OCI-LY1 (cell line): Measurements from ENCODE around the gene SLC30A5.
A peak's percentile ranks its signal among the peaks of the same experiment; 100 is the strongest.
"Not testable (repeated sequence)": the region's sequence is repeated elsewhere in the genome, so short reads cannot be mapped to it uniquely, and the experiment has no call there.

ENCODE experiments used
- H2AFZ ChIP-seq: fragments of 200-600 bp; sonication (generic), shearing (Covaris generic); 2 replicates; pipeline ENCODE4 v1.6.0; 2014; ENCODE audit warnings: antibody characterized with exemption, mild to moderate bottlenecking, low read length
- H3F3A ChIP-seq: fragments of 200-600 bp; sonication (generic), shearing (Covaris generic); 2 replicates; pipeline ENCODE4 v1.6.0; 2014; ENCODE audit warnings: mild to moderate bottlenecking, antibody characterized with exemption, low read length, moderate library complexity; ENCODE audit not compliant: insufficient read depth
- H3K27ac ChIP-seq: fragments of 200-600 bp; sonication (generic); 2 replicates; pipeline ENCODE4 v1.5.1; 2014; ENCODE audit warnings: low read length, mixed run types, mild to moderate bottlenecking, low read depth; ENCODE audit not compliant: poor library complexity, severe bottlenecking
- H3K27me3 ChIP-seq: fragments of 200-600 bp; sonication (generic); 2 replicates; pipeline ENCODE4 v1.6.0; 2014; ENCODE audit warnings: antibody characterized with exemption, mild to moderate bottlenecking, low read length, moderate library complexity; ENCODE audit not compliant: insufficient read depth
- H3K36me3 ChIP-seq: fragments of 200-600 bp; sonication (generic); 2 replicates; pipeline ENCODE4 v1.6.1; 2014; ENCODE audit warnings: mild to moderate bottlenecking, antibody characterized with exemption, low read length, moderate library complexity, mixed read lengths; ENCODE audit not compliant: insufficient read depth
- H3K4me1 ChIP-seq: fragments of 200-600 bp; sonication (generic); 2 replicates; pipeline ENCODE4 v1.5.1; 2014; ENCODE audit warnings: mild to moderate bottlenecking, low read length, moderate library complexity; ENCODE audit not compliant: insufficient read depth, severe bottlenecking
- H3K4me2 ChIP-seq: fragments of 200-600 bp; sonication (generic), shearing (Covaris generic); 2 replicates; pipeline ENCODE4 v1.6.1; 2014; ENCODE audit warnings: low read length
- H3K4me3 ChIP-seq: fragments of 200-600 bp; sonication (generic); 2 replicates; pipeline ENCODE4 v1.5.1; 2014; ENCODE audit warnings: low read length, low read depth, mild to moderate bottlenecking, mixed read lengths; ENCODE audit not compliant: poor library complexity, severe bottlenecking
- H3K79me2 ChIP-seq: fragments of 200-600 bp; shearing (Covaris generic); 2 replicates; pipeline ENCODE4 v1.6.1; 2016; ENCODE audit warnings: mixed run types, low read length, mixed read lengths; ENCODE audit not compliant: insufficient read depth
- H3K9ac ChIP-seq: fragments of 200-600 bp; sonication (generic), shearing (Covaris generic); 2 replicates; pipeline ENCODE4 v1.6.1; 2014; ENCODE audit warnings: mild to moderate bottlenecking, low read length, mixed read lengths
- H3K9me2 ChIP-seq: fragments of 200-600 bp; sonication (generic), shearing (Covaris generic); 2 replicates; pipeline ENCODE4 v1.6.1; 2014; ENCODE audit warnings: low read depth, mild to moderate bottlenecking, low read length, mixed read lengths
- H3K9me3 ChIP-seq: fragments of 200-600 bp; shearing (Covaris generic); 2 replicates; pipeline ENCODE4 v1.6.1; 2014; ENCODE audit warnings: low read length, mixed read lengths
- H4K20me1 ChIP-seq: fragments of 200-600 bp; sonication (generic), shearing (Covaris generic); 2 replicates; pipeline ENCODE4 v1.6.0; 2016; ENCODE audit warnings: mild to moderate bottlenecking, low read length; ENCODE audit not compliant: insufficient read depth
- CTCF ChIP-seq: fragments of 200-600 bp; sonication (generic), shearing (Covaris generic); IDR thresholded peaks from 2 replicates; pipeline ENCODE4 v1.5.1; 2017; ENCODE audit warnings: mild to moderate bottlenecking, antibody characterized with exemption, low read length, moderate library complexity, mixed read lengths
- EZH2 ChIP-seq: fragments of 200-600 bp; sonication (generic), shearing (Covaris generic); IDR thresholded peaks from 2 replicates; pipeline ENCODE4 v1.8.0; 2017; ENCODE audit warnings: borderline replicate concordance, mixed run types, mild to moderate bottlenecking, antibody characterized with exemption, low read length, moderate library complexity, mixed read lengths

SLC30A5 gene

DNA sequence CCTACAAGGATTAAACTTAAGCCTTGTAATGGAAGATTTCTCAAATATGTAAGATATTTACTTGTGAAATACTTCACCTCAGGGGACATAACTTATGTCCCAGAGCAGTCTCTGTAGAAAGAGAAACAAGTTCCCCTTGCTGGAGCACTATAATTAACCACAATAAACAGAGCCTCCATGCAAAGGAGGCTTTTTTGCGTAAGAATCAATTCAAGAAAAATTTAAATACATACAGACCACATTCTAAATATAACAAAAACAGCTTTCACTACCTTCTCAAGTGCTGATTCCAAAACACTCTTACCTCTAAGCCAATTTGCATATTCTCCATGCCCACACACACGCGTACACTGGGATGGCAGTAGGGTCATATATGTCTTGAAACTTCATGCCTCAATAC, 42.5 kb downstream of the SLC30A5 start:
- no peaks in the 10 kb centered on the region for H3K27me3 ChIP-seq
- H3F3A ChIP-seq, result peaks cover 5% of the 10 kb centered on the region; the same call in 1 of the 2 replicates
- no peaks in the 10 kb centered on the region for H3K79me2 ChIP-seq
- peaks cover 6% of the 10 kb centered on the region; the same call in 1 of the 2 replicates for H3K9me3 ChIP-seq
- peak overlapping the region; percentile 86 for H3K27ac ChIP-seq
- peaks cover 18% of the 10 kb centered on the region for H3K4me1 ChIP-seq
- no peak overlapping the region for H2AFZ ChIP-seq
- TF ChIP-seq EZH2, result no peak
- no peak overlapping the region for H3K4me3 ChIP-seq
- no peaks in the 10 kb centered on the region for H3K9me2 ChIP-seq
- H3K36me3 ChIP-seq, result peaks cover 8% of the 10 kb centered on the region; the same call in 1 of the 2 replicates
- no peaks in the 10 kb centered on the region for H4K20me1 ChIP-seq
- peak overlapping the region; percentile 41 for H3K4me2 ChIP-seq
- peak overlapping the region; percentile 22; the same call in 1 of the 2 replicates for H3K9ac ChIP-seq

DNA sequence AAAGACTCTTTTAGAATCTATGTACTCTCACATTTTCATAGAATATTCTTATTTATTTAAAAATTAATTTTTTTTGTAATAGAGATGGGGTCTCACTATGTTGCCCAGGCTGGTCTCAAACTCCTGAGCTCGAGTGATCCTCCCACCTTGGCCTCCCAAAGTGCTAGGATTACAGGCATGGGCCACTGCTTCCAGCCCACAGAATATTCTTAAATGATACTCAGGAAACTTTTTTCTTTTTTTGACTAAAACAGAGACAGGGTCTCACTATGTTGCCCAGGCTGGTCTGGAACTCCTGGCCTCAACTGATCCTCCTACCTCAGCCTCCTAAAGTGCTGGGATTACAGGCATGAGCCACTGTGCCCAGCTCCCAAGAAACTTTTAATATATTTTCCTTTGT, 43.4 kb downstream of the SLC30A5 start:
- not testable (repeated sequence) for H3F3A ChIP-seq, H4K20me1 ChIP-seq, H3K9me3 ChIP-seq, H3K4me2 ChIP-seq, H2AFZ ChIP-seq, H3K9me2 ChIP-seq, H3K4me3 ChIP-seq, H3K27ac ChIP-seq, H3K27me3 ChIP-seq, H3K9ac ChIP-seq, H3K36me3 ChIP-seq, H3K79me2 ChIP-seq
- peaks cover 18% of the 10 kb centered on the region for H3K4me1 ChIP-seq

DNA sequence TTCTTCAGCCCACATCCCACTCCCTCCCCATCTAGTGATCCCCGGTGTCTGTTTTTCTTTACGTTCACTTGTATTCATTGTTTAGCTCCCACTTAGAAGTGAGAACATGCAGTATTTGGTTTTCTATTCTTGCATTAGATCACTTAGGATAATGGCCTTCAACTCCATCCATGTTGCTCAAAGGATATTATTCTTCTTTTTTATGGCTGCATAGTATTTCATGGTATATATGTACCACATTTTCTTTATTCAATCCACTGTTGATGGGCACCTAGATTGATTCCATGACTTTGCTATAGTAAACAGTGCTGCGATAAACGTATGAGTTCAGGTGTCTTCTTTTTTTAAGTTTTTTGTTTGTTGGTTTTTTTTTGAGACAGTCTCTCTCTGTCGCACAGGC, 44.0 kb downstream of the SLC30A5 start:
- Histone ChIP-seq H2AFZ (no peak overlapping the region), H4K20me1 (no peaks in the 10 kb centered on the region), H3K4me1 (peaks cover 18% of the 10 kb centered on the region), H3K9me3 (peaks cover 6% of the 10 kb centered on the region; the same call in 1 of the 2 replicates), H3K4me2 (no peak overlapping the region), H3K4me3 (no peak overlapping the region), H3K27ac (no peak overlapping the region), H3K36me3 (peaks cover 8% of the 10 kb centered on the region; the same call in 1 of the 2 replicates), H3K27me3 (no peaks in the 10 kb centered on the region), H3F3A (peaks cover 5% of the 10 kb centered on the region; the same call in 1 of the 2 replicates), H3K9me2 (no peaks in the 10 kb centered on the region), H3K9ac (no peak overlapping the region), H3K79me2 (no peaks in the 10 kb centered on the region)
- TF ChIP-seq EZH2 (no peak), CTCF (no peak)

DNA sequence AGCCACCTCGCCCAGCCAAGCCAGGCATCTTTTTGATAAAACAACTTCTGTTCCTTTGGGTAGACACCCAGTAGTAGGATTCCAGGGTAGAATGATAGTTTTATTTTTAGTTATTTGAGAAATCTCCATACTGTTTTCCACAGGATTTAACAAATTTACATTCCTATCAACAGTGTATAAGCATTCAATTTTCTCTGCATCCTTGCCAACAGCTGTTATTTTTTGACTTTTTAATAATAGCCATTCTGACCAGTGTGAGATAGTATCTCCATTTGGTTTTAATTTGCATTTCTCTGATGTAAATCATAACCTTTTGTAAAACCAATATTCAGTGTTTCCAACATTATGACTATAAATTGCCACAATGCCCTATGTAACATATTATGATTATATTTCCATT, 45.0 kb downstream of the SLC30A5 start:
- H3K27ac ChIP-seq, result no peak overlapping the region
- no peaks in the 10 kb centered on the region for H3K27me3 ChIP-seq
- peaks cover 8% of the 10 kb centered on the region; the same call in 1 of the 2 replicates for H3K36me3 ChIP-seq
- no peak for TF ChIP-seq EZH2
- no peak for TF ChIP-seq CTCF
- no peaks in the 10 kb centered on the region for H3K79me2 ChIP-seq
- H3K4me2 ChIP-seq, result no peak overlapping the region
- no peaks in the 10 kb centered on the region; the same call in 1 of the 2 replicates for H3F3A ChIP-seq
- peaks cover 18% of the 10 kb centered on the region for H3K4me1 ChIP-seq
- H2AFZ ChIP-seq, result no peak overlapping the region
- H3K4me3 ChIP-seq, result no peak overlapping the region
- no peaks in the 10 kb centered on the region for H3K9me2 ChIP-seq
- H3K9me3 ChIP-seq, result peaks cover 6% of the 10 kb centered on the region; the same call in 1 of the 2 replicates
- no peak overlapping the region for H3K9ac ChIP-seq
- no peaks in the 10 kb centered on the region for H4K20me1 ChIP-seq

GRCh38 chr5:69140239-69140638, 46.4 kb downstream of the SLC30A5 start:
- not testable (repeated sequence) for H2AFZ ChIP-seq, H3K27ac ChIP-seq, H3K36me3 ChIP-seq, H3K4me2 ChIP-seq, H3K27me3 ChIP-seq, H3F3A ChIP-seq, H3K9me2 ChIP-seq, H3K4me3 ChIP-seq, H3K79me2 ChIP-seq, H3K9ac ChIP-seq, H3K9me3 ChIP-seq, H4K20me1 ChIP-seq
- H3K4me1 ChIP-seq, result peaks cover 17% of the 10 kb centered on the region
